ENCODE measurements around the gene HDGFL1.

Gene HDGFL1

DNA sequence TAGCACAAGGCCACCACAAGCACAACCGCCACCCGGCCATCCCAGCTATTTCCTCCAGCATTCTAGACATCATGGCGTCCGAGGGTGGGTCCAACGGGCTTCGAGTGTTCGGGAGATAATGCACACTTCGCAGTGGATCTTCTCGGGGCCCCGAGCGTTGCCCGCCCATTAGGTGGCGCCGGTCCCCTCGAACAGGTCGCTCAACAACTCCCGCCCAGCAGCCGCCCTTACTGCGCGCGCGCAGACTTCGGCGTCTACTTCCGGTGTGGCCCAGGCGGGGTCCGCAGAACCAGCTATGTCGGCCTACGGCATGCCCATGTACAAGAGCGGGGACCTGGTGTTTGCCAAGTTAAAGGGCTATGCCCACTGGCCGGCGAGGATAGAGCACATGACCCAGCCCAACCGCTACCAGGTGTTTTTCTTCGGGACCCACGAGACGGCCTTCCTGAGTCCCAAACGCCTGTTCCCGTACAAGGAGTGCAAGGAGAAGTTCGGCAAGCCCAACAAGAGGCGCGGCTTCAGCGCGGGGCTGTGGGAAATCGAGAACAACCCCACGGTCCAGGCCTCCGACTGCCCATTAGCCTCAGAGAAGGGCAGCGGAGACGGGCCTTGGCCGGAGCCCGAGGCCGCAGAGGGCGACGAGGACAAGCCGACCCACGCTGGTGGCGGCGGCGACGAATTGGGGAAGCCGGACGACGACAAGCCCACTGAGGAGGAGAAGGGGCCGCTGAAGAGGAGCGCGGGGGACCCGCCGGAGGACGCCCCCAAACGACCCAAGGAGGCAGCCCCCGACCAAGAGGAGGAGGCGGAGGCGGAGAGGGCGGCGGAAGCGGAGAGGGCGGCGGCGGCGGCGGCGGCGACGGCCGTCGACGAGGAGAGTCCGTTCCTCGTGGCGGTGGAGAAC is at the start of gene HDGFL1:
TSS of gene HDGFL1 (plus strand) at position 286 of the 904 bp plus-strand sequence. CDS start at position 296, 10 bp downstream.
- DNase-seq (ENCODE audit: low read depth in 1 of 2, low spot score in 1 of 2) = no peak

DNA sequence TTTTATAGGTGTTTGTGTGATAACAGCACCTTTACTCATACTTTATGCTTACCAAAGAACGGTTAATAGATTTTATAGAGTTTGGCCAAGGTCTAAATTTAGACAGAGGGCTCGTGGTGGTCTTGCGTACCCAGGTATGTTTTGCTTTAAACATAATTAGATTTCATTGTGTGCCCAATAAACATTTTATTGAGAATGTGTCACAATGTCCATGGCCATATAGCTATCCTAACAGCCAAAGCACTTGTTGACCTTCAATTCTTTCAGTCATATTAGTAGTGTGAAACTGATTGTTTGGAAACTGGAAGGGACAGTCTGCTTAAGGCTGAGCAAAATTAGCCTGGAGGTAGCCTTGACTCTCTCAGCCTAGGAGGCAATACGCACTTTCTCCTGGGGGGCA is 48.3 kb upstream of the HDGFL1 start:
- no peak for DNase-seq (ENCODE audit: low read depth in 1 of 2, low spot score in 1 of 2)

DNA sequence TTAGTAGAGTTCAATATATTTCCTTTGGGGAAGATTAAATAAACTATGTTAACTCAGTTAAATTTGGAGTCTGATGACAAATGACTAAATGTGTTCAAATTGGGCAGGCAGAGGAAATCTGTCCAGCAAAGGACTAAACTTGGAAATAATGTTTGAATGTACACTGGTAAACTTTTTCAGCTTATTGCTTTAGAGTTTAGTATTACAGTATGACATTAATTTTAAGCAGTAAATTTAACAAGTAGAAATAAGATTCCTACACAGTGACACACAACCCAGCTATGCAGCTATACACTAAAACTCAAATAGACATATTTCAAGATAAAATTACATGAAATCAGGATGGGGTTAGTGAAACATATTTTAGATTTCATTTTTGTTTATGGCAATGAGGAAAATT is 42.6 kb upstream of the HDGFL1 start:
- no peak for DNase-seq (ENCODE audit: low read depth in 1 of 2, low spot score in 1 of 2)

DNA sequence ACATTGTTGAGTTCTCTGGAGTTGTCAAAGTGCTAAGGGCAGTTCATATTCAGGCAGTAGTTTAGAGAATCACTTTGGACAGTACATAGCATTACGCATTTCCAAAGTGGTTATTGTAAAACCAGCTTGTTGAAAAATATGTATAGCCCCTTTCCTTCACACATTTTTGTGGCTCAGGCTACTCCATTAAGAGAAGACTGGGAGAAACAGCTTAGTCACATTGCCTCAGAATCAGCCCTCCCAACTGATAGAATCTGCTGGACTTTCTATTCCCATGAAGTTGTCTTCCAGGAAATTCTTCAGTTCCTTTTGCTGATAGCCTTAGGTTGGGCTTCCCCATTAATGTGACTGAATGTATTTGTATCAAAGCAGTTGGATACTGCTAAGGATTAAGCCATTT is 39.5 kb upstream of the HDGFL1 start:
- no peak for DNase-seq (ENCODE audit: low read depth in 1 of 2, low spot score in 1 of 2)

DNA sequence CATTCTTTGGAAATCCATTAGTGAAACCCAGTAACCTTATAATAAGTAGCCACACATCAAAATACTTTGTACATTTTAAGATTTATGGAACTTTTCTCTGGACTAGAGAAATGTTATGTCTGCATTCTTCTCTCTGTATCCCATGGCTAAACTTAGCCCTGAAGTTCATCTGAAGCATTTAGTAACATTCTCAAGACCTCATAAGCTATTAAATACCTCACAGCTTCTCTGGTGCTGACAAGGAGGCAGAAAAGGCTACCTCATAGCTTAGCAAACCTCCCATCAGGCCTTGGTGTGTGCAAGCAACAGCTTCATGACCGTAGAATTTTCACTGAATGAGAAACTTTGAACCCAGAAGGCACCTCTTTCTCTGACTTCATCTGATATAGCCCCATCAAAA is 38.9 kb upstream of the HDGFL1 start:
- no peak for DNase-seq (ENCODE audit: low read depth in 1 of 2, low spot score in 1 of 2)

DNA sequence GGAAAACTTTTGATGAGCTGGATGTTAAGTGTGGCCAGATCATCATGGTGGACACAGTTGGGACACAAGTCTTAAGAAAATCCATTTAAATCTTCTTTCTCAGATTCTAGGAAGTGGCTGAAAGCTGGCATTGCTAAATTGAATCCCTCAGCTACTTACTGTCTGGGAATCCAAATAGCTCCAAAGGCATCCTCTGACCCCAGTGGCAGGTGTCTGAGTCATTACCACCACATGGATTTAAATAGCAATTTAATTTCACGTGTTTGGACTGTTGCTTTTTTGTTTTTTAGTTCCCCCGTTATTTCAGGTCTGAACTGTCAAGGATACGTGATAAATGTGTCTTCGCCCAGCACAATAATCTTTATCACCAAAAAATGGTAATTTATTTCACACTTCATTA is 33.2 kb upstream of the HDGFL1 start:
- no peak for DNase-seq (ENCODE audit: low read depth in 1 of 2, low spot score in 1 of 2)

DNA sequence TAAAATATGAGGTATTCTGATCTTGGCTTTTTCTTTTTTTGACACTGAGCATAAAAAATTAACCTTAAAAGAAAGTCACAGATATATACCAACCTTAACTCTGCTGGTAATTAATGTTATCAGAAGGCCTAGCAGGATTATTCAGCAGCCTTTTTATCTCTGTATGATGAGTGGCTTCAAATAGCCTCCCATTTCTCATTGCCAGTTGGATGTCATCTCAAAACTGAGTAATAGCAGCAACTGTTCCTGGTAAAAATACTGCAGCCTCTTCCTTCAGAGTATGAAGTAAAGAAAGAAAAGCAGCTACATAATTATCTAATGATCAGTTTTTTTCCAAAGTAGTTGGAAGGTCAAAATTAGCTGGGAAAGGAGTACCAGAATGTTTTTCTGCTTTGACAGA is 24.9 kb upstream of the HDGFL1 start:
- no peak for DNase-seq (ENCODE audit: low read depth in 1 of 2, low spot score in 1 of 2)

DNA sequence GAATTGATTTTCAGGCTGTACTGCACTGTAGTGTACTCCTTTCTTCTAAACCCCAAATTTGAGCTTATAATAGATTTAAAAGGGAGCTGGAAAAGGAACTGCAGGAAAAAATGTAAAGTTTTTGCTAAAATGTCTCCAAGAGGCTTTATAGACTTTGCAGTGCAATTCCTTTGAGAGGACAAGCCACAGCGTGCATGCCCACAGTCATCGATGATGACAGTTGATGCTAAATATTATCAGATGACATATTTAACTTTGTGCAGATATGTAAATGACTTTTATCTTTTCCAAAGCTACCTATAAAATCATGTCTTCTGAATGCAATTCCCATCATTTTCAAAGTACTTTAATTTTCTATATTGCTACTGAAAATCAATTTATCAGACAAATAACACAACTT is 24.3 kb upstream of the HDGFL1 start:
- DNase-seq (ENCODE audit: low read depth in 1 of 2, low spot score in 1 of 2) = no peak

DNA sequence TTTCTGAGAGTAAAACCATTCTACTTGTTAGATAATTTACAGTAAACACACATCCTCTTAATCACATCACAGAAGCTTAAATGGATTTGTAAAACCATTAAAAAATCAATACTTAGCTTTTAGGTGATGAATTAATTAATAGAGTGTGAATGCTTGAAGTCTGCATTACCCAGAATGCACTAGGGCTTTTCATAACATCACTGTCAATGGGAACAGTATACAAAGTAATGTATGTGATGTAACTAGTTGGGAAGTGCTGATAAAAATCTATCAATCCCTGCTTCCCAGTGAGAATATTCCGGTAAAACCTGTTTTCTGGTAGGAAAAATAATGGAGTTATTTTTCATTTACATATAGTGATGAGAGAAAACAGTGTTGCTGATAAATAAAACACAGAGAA is 23.1 kb upstream of the HDGFL1 start:
- no peak for DNase-seq (ENCODE audit: low read depth in 1 of 2, low spot score in 1 of 2)

DNA sequence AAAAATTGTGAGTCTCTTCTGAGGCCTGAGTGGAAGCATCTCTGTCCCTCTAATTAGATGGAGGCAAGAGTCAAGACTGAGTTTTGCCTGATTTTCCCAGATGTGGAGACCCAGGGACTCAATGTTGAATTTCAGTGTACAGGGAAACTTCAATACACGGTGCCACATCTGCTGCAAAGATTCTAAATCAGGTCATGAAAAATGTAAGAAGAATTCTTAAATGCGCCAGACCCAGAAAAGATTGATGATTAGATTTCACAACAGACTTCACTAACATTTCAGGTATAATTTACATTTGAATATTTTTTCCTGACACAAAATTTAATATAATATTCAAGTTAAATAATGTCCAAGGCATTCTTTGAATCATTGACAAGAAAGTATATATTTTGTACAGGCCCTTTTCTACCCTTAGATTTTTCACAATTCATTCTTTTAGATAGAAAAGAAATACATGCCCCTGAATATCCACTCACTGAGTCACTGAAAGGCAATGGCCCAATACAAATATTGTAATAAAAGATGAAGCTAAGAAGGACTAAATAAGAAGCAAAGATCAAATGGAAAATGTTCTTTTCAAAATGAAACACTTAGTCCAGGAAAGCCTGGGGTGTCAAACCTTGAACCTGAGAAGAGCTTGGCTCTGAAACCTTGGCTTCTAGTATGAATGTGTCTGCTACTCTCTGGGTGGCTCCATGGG is 18.2 kb upstream of the HDGFL1 start:
- DNase-seq (ENCODE audit: low read depth in 1 of 2, low spot score in 1 of 2) = no peak

DNA sequence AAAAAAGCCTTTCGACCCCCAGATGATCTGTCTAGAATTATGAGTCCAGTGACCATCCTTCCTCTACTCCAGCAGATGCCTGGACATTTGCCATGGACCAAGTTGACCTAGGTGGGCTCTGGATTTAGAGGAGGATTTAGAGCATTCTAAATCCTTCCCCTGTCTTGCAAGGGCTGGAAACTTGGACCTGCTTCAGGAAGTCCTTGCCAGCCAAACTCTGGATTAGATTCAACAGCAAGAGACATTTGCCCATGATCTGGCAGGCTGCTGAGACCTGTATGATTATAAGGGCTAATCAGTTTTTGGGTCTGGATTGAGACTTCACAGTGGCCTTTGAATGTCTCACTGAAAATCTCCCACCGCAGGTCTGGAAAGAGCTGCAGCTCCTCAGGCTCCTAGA is 13.1 kb upstream of the HDGFL1 start:
- no peak for DNase-seq (ENCODE audit: low read depth in 1 of 2, low spot score in 1 of 2)

DNA sequence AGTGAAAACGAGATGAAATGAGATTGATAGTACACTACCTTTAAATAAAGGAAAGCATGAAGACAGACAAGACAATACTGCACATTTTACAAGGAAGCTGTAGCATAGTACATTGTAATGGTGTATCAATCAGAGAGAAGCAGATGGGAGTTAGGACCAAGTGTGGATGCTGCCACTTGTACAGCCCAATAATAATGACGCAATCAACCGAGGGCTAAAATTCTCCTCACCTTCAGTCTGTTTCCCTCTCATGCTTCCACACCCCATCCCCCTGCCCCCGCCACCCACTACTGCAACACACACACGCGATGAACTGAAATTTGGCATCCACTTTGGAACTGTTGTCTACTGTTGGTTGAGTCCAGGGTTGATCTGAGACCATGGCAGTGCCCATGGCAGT is 12.4 kb upstream of the HDGFL1 start:
- no peak for DNase-seq (ENCODE audit: low read depth in 1 of 2, low spot score in 1 of 2)

DNA sequence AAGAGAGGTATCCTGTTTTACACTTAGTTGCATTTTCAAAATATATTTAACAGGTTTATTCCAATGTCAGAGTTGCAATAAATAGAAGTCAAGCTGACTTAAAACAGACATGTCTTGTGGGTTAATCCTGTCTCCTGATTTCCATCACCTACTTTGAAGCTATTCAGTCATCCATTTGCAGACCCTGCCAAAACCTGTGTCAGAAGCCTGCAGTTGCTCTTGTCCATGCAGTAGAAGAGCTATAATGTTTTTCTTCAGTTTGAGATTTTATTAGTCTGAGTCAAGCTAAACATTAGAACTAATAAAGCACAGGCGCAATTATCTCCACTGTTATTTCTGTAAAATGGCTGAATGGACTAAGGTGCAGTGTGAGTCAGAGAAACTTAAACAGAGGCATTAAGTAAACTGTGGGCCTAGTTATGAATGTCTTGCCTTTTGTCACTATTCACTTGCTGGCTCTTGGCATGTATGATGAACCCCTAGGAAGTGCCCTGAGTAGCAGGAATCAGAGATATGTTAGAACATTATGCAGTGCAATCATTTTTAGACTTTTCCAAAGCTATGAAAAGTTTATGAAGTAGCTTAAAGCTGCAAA is 11.0 kb upstream of the HDGFL1 start:
- DNase-seq (ENCODE audit: low read depth in 1 of 2, low spot score in 1 of 2) = no peak

DNA sequence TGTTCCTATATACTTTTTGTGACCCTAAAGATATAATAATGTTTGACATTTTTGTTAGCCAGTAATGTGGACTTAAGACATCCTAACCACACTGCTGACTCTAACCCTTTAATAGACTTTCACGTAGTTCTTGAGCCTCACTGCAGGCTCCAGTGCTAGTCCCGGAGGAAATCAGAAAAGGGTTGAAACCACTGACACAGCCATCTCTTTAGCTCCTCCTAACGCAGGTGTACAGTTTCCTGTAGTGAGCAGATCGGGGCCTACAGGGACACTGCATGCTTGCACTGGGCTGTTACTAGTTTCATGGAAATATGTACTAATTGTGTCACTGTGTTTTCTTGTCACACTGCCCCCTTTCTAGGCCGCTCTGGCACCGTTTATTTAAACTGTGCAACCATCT is 512 bp upstream of the HDGFL1 start:
- no peak for DNase-seq (ENCODE audit: low read depth in 1 of 2, low spot score in 1 of 2)

DNA sequence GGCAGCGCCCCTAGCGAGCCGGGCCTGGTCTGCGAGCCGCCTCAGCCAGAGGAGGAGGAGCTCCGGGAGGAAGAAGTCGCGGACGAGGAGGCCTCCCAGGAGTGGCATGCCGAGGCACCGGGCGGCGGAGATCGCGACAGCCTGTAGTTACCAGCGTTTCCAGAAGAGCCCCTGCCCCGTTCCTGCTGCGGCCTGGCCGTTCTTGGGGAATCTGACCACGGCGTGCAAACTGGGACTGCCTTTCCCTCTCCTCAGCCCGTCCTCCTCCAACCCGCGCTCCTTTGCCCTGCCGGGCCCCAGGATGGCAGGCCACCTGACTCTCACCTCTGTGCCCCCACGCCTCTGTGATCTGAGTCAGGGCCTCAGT is 802 bp downstream of the HDGFL1 start:
- DNase-seq (ENCODE audit: low read depth in 1 of 2, low spot score in 1 of 2) = no peak

DNA sequence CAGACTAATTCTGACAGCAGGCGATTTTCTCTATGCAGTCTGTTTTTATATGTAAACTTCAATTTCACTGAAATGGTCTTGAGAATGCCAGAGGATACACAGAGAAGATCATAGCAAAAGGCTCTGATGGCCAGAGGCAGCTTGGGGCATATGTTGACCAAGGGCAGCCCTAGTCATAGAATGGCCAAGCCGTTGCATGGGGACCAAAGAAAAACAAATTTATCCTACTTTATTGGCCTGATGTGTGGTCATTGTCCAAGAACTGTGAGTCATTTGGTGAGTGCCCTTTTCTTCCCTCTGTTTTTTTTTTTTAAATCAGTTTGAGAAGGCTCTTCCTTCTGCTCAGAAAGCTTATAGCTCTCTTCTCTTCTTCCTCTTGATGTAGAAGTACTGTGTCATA is 5.8 kb downstream of the HDGFL1 start:
- no peak for DNase-seq (ENCODE audit: low read depth in 1 of 2, low spot score in 1 of 2)

DNA sequence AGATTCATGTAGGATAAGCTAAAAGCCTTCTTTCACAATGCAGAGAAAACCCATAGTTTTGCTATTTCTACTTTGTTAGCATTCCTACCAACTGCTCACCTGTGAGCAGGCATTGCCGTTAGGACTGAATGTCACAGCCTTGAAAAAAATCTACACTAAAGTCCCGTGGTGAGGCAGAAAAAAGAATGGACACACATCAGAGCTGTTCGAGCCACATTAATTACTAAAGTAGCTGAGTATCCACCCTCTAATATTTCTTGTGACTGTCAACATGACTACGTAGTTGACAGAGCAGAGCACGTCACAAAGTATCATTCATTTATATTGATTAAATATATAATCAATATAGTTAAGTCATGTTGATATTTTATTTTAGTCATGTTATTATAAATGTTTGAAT is 10.1 kb downstream of the HDGFL1 start:
- DNase-seq (ENCODE audit: low read depth in 1 of 2, low spot score in 1 of 2) = no peak

DNA sequence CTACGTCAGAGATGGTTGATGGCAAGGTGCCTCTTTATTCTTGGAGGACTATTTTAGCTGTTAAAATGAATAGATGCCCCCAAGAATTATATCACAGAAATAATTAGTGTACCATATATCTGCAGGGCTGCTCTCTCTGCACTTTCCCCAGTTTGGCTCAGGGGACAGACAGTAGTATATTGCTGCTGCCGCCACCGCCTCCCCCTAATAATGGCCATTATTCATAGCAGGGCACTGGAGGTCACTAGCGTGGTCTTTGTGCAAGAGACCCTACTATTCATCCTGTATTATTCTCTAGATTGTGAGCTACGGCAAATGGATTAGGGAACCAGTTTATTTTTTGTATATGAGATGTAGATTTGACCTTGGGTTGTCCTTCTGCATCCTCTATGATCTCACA is 11.0 kb downstream of the HDGFL1 start:
- no peak for DNase-seq (ENCODE audit: low read depth in 1 of 2, low spot score in 1 of 2)

DNA sequence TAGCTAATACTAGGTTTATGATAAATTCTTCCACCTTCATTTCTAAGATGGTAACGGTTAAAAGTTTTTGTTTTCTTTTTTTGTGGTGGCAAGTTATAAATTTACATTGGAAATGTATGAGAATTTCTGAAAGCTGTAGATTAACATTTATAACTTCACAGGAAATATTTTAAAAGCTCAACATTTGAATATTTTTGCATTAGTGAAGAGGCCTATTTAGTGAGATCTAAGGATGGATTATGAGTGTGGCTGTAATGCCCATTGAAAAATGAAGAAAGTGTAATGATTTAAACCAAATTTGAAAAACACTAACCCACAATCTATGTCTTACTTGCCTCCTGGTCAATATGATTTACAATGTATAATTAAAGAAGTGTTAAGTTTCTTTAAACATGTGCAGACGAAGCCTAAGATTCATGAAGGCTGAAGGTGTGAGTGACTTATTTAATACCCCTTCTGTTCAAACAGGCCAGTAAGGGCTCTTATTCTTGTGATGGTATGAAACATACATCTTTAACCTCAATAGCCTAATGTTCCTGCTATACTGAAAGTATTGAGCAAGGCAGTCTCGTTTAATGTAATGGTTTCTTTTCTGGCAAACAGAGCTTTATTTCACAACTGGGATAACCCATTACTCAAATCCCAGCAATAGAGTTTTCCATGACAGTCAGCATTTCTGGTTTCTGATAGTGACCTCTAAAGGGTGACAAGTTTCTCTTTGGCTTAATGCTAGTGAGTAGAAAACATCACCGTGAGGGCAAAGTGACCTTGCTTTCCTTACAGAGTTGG is 13.2 kb downstream of the HDGFL1 start:
- no peak for DNase-seq (ENCODE audit: low read depth in 1 of 2, low spot score in 1 of 2)

DNA sequence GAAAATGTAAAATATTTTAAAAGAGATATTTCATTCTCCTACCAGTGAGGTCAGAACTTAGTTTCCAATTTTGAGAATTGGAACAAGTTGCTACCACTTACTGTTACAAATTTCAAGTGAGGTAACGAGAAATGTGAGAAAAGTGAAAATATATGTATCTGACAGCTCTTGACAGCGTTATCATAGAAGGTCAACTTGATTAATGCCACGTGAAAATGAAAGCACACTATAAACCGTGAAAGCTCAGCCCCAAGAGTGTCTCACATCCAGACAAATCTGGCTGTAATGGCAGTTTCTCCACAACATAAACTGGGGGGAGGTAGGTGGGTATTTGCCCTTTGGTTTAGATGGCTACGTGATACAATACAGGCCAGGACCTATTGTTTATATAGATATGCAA is 13.9 kb downstream of the HDGFL1 start:
- no peak for DNase-seq (ENCODE audit: low read depth in 1 of 2, low spot score in 1 of 2)

DNA sequence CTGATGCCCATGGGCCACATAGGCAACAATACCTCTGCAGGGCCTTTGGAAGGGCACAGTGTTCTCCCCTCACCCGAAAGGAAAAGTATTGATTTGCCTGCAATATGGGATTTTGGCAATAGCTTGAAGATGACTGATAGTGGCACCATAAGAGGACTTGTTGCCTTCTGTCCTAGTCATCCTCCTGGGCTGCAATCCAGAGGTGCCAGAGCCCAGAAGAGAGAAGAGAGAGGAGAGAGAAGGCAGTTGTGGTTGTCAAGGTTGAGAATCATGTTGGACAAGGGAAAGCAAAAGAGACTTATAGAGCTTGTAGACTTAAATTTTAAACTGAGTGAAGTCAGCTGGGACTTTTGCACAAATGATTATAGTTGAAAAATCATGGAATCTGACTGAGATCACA is 14.6 kb downstream of the HDGFL1 start:
- no peak for DNase-seq (ENCODE audit: low read depth in 1 of 2, low spot score in 1 of 2)

DNA sequence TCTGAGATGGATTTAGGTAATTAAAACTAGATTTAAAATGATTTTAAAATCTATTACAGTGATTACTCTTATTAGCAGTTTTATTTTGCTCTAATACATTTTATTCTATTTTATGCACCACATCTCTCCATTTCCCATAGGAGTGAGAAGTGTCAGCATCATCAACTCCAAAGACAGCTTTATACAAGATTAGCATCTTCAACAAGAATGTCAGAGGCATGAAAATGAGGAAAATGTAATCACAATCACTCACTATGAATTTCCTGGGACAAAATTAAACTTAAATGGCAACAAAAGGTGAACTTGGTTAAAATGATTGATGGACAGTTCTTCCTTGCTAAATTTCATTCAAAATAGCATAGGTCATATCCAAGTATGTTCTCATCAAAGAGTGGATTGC is 19.8 kb downstream of the HDGFL1 start:
- DNase-seq (ENCODE audit: low read depth in 1 of 2, low spot score in 1 of 2) = no peak
